Keratinocyte (primary cell): ENCODE measurements around the gene SLC38A8.

Experiments
- EZH2 ChIP-seq: IDR thresholded peaks from one replicate; pipeline ENCODE4 v1.6.1; 2012; ENCODE audit warnings: inconsistent platforms, mild to moderate bottlenecking, low read length, moderate library complexity
- TF ChIP-seq, protein P1 (sequence below), 3 experiments: IDR thresholded peaks in 1 of 3; conservative IDR thresholded peaks in 1 of 3; optimal IDR thresholded peaks in 1 of 3; 2 replicates in 2 of 3; 3 replicates in 1 of 3; pipeline versions ENCODE3 to v1.5.1; 2011; ENCODE audit warnings: low read length in 3 of 3, mild to moderate bottlenecking in 3 of 3, moderate library complexity in 2 of 3, control low read depth in 1 of 3, inconsistent platforms in 1 of 3; ENCODE audit not compliant: insufficient read depth in 2 of 3; ENCODE audit errors: extremely low read depth in 1 of 3

DNA sequence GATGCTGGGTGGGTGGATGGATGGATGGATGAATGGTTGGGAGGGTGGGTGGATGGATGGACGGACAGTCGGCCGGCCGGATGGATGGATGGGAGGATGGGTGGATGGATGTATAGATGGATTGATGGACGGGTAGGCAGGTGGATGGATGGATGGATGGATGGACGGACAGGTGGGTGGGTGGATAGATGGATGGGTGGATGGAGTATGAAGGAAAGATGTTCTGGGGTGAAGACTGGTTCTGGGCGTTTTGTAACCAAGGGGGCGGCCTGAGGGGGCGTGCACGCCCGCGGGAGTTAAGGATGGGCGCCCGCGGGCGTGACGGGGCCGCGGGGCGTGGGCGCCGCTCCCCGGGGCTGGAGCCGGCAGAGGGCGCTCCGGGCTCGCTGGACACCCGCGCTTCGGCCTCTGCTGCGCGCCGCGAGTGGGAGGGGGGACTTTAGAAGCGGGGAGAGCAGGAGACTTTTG is 74.7 kb downstream of the SLC38A8 start, which contains the start of gene NECAB2:
- TF ChIP-seq, protein P1, sequence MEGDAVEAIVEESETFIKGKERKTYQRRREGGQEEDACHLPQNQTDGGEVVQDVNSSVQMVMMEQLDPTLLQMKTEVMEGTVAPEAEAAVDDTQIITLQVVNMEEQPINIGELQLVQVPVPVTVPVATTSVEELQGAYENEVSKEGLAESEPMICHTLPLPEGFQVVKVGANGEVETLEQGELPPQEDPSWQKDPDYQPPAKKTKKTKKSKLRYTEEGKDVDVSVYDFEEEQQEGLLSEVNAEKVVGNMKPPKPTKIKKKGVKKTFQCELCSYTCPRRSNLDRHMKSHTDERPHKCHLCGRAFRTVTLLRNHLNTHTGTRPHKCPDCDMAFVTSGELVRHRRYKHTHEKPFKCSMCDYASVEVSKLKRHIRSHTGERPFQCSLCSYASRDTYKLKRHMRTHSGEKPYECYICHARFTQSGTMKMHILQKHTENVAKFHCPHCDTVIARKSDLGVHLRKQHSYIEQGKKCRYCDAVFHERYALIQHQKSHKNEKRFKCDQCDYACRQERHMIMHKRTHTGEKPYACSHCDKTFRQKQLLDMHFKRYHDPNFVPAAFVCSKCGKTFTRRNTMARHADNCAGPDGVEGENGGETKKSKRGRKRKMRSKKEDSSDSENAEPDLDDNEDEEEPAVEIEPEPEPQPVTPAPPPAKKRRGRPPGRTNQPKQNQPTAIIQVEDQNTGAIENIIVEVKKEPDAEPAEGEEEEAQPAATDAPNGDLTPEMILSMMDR (optimal IDR thresholded peaks at IDR 0.05 in 1 of 3, IDR thresholded peaks at IDR 0.05 in 1 of 3, conservative IDR thresholded peaks at IDR 0.05 in 1 of 3; ENCODE audit: extremely low read depth in 1 of 3, insufficient read depth in 2 of 3, low read length in 3 of 3): peak in 2 of 3 experiments; percentile 47 to 64
- peak; percentile 39 for TF ChIP-seq EZH2
